Metanephros (tissue), 1 donor: Measurements from ENCODE around the gene ANKS6. TPM values are rescaled to one million over a fixed set of nuclear protein-coding genes. Genes with fewer than 3 reads are reported as not detected.

Experiments
- total RNA-seq: library from RNA; depleted of rRNA; stranded (reverse); fragments of >200 nt; gene quantifications from one replicate; pipeline ENCODE4 v1.2.3, GENCODE V29; 2014

ANKS6 gene
- 18.0 TPM for total RNA-seq

DNA sequence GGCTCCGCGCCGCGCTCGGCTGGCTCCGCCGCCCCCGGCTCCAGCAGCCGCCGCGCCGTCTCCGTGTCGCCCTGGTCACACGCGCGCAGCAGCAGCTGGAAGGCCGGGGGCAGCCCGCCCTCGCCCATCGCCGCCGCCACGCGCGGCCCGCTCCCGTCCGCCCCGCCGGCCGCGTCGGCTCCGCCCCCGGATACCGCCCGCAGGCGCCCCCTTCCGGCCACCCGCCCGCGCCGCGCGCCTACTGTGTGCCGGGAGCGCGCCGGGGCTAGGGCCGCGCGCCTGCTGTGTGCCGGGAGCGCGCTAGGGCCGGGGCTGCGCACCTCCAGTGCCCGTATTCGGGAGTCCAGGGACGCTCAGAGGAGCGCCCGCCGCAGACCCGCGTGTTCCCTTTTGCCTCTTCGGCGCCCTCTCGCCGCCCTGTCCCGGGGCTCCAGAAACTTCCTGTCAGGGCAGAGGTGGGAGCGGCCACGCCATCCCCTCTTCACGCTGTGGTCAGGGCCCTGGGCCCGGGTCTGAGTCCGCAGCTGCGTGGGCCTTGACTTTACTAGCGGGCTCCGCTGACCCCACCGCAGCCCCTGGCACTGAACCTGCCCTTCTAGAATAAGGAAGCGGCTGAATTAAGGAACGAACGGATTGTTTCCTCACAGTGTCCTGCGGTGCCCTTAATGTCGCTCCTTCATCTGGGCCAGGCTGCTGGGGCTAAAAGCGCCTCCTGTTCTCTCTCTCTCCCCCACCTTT, at the start of gene ANKS6:
Gene ANKS6, minus strand, starts transcription at position 192 of the 738 bp plus-strand sequence. Its CDS starts 64 bp downstream, at position 128.

DNA sequence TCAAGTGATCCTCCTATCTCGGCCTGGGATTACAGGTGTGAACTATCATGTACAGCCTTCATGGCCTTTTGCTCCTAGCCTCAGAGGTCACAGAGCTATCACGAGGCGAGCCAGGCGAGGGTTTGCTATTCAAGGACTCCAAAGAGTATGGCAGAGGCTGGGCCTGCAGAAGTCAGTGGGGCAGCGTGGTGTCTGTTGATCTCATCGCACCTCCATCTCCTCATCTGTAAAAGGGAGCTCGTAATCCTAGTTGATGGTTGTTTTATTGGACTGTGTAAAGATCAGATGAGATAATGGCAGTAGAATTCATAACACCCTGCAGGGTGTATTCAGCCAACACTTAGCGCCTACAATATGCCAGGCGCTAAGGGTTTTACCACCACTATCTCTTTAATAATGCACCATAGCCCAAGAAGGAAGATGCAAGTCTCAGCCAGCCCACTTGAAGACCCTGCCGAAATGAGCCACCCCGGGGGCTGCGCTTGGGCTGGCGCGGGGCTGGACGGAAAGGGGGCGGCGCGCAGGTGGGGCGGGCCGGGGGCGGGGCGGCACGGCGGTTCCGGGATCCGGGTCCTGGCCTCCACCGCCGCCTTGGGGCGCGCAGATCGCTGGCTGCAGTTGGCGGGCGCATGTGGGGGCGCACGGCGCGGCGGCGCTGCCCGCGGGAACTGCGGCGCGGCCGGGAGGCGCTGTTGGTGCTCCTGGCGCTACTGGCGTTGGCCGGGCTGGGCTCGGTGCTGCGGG, 10.9 kb upstream of the ANKS6 start, which contains the start of gene GALNT12:
Gene GALNT12, plus strand, starts transcription at position 601 of the 744 bp plus-strand sequence. Its CDS starts 29 bp downstream, at position 630.

GRCh38 chr9:98708933-98709911, 87.1 kb downstream of the ANKS6 start, which contains the start of gene GABBR2:
GABBR2 (minus strand) TSS chr9:98708935; CDS start chr9:98708737, 198 bp downstream.

Other genes with a start within 250 kb of the ANKS6 start
- 2.0 TPM for gene GABBR2, start 87.6 kb downstream of the ANKS6 start, total RNA-seq
- 3.9 TPM for gene GALNT12, start 11.1 kb upstream of the ANKS6 start, total RNA-seq
- gene COL15A1, start 147.4 kb upstream of the ANKS6 start, total RNA-seq: 107 TPM